ENCODE measurements around the gene CRIM1.

Gene CRIM1

GRCh38 chr2:36373149-36373926 is 17.8 kb downstream of the CRIM1 start:
- DNase-seq = no peak

- no peak for DNase-seq
Observed at GRCh38 chr2:36374585-36374984, 19.0 kb downstream of the CRIM1 start.

- no peak for DNase-seq
Observed at GRCh38 chr2:36376319-36376765, 20.8 kb downstream of the CRIM1 start.

GRCh38 chr2:36376992-36377738 is 21.6 kb downstream of the CRIM1 start:
- no peak for DNase-seq

- DNase-seq = no peak
Observed at GRCh38 chr2:36379710-36380448, 24.3 kb downstream of the CRIM1 start.

GRCh38 chr2:36380624-36381481 is 25.3 kb downstream of the CRIM1 start:
- DNase-seq = no peak

- DNase-seq = no peak
Observed at GRCh38 chr2:36381993-36382392, 26.4 kb downstream of the CRIM1 start.

GRCh38 chr2:36382472-36382871 is 26.9 kb downstream of the CRIM1 start:
- DNase-seq = no peak

GRCh38 chr2:36383726-36384125 is 28.1 kb downstream of the CRIM1 start:
- DNase-seq = no peak

GRCh38 chr2:36384454-36384853 is 28.9 kb downstream of the CRIM1 start:
- DNase-seq = no peak

GRCh38 chr2:36385603-36386002 is 30.0 kb downstream of the CRIM1 start:
- no peak for DNase-seq

GRCh38 chr2:36387258-36387916 is 31.8 kb downstream of the CRIM1 start:
- DNase-seq = no peak

- no peak for DNase-seq
Observed at GRCh38 chr2:36388472-36388871, 32.9 kb downstream of the CRIM1 start.

GRCh38 chr2:36389091-36389564 is 33.5 kb downstream of the CRIM1 start:
- no peak for DNase-seq

- no peak for DNase-seq
Observed at GRCh38 chr2:36389577-36389976, 34.0 kb downstream of the CRIM1 start.

- DNase-seq = no peak
Observed at GRCh38 chr2:36392571-36393255, 37.1 kb downstream of the CRIM1 start.

GRCh38 chr2:36393738-36394256 is 38.2 kb downstream of the CRIM1 start:
- no peak for DNase-seq

GRCh38 chr2:36394804-36395203 is 39.2 kb downstream of the CRIM1 start:
- no peak for DNase-seq

GRCh38 chr2:36395866-36396265 is 40.3 kb downstream of the CRIM1 start:
- DNase-seq = no peak

GRCh38 chr2:36396878-36397539 is 41.4 kb downstream of the CRIM1 start:
- DNase-seq = no peak
